Cardiac atrium fibroblast (primary cell): ENCODE measurements around the gene DMRTB1. TPM values are rescaled to one million over a fixed set of nuclear protein-coding genes. Genes with fewer than 3 reads are reported as not detected.

ENCODE experiments used
- total RNA-seq: library from RNA; depleted of rRNA; stranded (reverse); fragments of >200 nt; gene quantifications from 2 replicates; pipeline ENCODE4 v1.2.3, GENCODE V29; 2015

The DMRTB1 gene
- total RNA-seq = not detected in 2 replicates

DNA sequence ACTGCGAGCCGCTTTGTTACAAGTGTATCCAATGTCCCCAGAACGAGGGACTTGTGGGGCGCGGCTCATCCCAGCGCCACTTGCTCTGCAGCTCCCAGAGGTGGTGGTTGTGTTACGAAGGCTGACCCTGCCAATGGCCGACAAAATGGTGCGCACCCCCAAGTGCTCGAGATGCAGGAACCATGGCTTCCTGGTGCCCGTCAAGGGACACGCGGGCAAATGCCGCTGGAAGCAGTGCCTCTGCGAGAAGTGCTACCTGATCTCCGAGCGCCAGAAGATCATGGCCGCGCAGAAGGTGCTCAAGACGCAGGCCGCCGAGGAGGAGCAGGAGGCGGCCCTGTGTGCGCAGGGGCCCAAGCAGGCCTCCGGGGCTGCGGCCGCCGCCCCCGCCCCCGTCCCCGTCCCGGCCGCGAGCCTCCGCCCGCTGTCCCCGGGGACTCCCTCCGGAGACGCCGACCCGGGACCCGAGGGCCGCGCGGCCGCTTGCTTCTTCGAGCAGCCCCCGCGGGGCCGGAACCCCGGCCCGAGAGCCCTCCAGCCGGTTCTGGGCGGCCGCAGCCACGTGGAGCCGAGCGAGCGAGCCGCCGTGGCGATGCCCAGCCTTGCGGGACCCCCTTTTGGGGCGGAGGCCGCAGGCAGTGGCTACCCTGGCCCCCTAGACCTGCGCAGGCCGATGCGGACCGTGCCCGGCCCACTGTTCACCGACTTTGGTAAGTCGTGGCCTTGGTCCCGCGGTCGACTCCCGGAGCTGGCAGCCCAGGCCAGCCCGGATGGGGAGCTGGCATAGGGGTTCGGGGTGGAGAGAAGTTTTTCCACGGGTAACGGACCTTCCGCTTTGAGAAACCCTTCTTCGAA is at the start of gene DMRTB1:
DMRTB1 (plus strand) TSS at position 79 of the 855 bp plus-strand sequence; CDS start at position 134, 55 bp downstream.

Other genes with a start within 250 kb of the DMRTB1 start
- 40.3 and 61.6 TPM in 2 replicates for gene CZIB, start 238.8 kb upstream of the DMRTB1 start, total RNA-seq
- gene MAGOH, start 220.9 kb upstream of the DMRTB1 start, total RNA-seq = 21.7 and 22.5 TPM in 2 replicates
- 12.3 and 16.4 TPM in 2 replicates for gene LRP8, start 131.3 kb upstream of the DMRTB1 start, total RNA-seq